COLO668 (cell line): ENCODE data around the gene FLT4.
A peak's percentile ranks its signal among the peaks of the same experiment; 100 is the strongest.
"Not testable (repeated sequence)": the region's sequence is repeated elsewhere in the genome, so short reads cannot be mapped to it uniquely, and the experiment has no call there.

Experiments
- DNase-seq: peaks from one replicate; lab custom pipeline; 2025; ENCODE audit not compliant: unreplicated experiment; lab: John Stamatoyannopoulos, UW

Gene FLT4

DNA sequence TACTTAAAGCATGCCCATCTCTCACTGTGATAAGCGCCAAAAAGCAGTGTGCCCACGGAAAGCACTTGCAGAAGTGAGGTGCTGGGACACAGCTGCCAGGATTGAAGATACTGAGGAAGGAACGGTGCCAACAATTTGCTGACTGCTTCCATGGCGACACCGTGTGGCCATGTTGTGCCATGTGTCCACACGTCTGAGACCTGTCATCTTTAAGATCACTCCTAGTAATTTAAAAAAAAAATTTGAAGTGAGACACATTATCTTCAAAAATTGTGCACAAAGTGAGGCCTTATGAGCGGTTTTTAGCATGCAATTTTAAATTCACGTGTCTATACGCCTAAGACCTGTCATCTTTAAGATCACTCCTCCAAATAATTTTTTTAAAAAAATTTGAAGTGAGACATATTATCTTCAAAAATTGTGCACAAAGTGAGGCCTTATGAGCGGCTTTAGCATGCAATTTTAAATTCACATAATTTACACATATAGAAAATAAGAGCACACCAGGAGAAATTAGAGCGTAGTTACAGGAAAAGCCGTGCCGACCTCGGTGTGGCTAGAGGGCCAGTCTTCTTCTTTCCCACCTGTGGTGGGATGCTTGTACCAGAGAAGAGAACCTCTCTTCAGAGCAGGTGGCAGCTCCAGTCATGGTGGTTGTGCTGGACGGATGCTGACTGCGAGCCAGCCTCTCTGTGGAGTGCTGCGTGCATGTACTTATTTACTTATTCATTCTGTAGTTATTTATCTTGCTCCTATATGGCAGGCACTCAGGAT is 21.4 kb upstream of the FLT4 start:
- DNase-seq: peak; percentile 52

GRCh38 chr5:180670157-180670556 is 20.8 kb upstream of the FLT4 start:
- no peak for DNase-seq

DNA sequence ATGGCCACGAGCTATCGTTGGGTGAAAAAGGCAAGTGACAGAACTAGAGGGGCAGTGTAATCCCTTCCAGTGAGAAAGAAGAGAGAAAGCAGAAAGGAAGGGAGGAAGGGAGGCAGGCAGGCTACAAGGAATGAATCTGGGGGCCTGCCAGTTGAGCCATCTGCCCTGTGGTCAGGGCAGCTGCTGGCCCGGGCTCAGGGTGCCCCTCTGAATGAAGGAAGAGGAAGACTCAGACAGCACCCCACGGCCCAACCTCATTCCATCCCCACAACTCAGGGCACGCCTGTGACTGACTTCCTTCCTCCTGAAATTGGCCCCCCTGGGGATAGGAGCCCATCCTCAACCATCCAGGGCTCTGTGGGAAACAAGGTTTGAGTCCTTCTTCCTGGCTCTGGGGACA is 20.3 kb upstream of the FLT4 start:
- DNase-seq: peak; percentile 21

GRCh38 chr5:180668835-180669596 is 19.6 kb upstream of the FLT4 start:
- DNase-seq: peak; percentile 32

- no peak for DNase-seq
Observed at GRCh38 chr5:180666812-180667211, 17.4 kb upstream of the FLT4 start.

DNA sequence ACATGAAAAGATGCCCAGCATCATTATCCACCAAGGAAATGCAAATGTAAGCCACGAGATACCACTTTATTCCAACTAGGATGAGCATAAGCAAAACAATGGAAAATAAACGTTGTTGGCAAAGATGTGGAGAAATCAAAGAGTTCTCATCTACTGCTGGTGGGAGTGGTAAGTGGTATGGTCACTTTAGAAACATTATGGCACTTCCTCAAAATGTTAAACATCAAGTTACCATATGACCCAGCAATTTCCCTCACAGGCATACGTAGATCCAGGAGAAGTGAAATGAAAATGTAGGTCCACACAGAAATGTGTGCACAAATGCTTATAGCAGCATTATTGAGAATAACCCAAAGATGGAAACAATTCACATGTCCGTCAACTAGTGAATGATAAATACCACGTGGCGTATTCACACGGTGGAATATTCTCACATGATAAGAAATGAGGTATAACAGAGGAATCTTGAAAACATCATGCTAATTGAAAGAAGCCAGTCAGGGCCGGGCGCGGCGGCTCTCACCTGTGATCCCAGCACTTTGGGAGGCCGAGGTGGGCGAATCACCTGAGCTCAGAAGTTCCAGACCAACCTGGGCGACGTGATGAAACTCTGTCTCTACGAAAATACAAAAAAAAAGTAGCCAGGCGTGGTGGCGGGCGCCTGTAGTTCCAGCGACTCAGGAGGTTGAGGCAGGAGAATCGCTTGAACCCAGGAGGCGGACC is 16.4 kb upstream of the FLT4 start:
- DNase-seq: no peak

DNA sequence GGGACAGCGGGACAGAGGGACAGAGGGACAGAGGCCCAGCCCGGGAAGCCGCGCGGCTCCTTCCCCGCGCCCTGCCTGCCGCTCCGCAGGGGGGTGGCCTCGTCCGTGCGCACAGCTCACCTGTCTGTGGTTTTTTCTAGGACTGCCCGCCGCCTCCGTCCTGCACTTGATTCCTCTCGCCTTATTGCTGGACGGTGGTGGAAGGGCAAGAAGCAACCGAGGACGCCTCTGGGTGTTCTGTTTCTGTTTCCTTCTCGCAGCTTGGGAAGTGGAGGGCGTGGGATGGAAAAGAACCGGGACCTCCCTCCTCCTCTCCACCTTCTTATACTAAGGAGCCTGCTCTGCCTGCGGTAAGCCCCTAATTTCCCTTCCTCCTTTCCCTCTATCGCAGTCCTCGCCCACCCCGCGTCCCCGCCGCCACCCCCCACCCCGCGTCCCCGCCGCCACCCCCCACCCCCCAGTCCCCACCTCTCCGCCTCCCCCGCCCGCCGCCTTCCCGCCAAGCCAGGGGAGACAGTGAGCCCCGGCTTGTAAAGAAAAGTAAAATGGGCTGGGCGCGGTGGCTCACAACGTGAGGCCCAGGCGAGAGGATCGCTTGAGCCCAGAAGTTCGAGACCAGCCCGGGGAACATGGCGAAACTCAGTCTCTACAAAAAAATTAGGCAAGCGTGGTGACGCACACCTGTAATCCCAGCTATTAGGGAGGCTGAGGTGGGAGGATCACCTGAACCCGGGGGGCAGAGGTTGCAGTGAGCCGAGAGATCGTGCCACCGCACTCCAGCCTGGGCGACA is 9.6 kb upstream of the FLT4 start:
- DNase-seq: no peak

GRCh38 chr5:180655243-180655642 is 5.8 kb upstream of the FLT4 start:
- DNase-seq: not testable (repeated sequence)

GRCh38 chr5:180652771-180653170 is 3.4 kb upstream of the FLT4 start:
- DNase-seq: no peak

- no peak for DNase-seq
Observed at GRCh38 chr5:180652346-180652745, 2.9 kb upstream of the FLT4 start.

- no peak for DNase-seq
Observed at GRCh38 chr5:180648658-180649296, 623 bp downstream of the FLT4 start.

DNA sequence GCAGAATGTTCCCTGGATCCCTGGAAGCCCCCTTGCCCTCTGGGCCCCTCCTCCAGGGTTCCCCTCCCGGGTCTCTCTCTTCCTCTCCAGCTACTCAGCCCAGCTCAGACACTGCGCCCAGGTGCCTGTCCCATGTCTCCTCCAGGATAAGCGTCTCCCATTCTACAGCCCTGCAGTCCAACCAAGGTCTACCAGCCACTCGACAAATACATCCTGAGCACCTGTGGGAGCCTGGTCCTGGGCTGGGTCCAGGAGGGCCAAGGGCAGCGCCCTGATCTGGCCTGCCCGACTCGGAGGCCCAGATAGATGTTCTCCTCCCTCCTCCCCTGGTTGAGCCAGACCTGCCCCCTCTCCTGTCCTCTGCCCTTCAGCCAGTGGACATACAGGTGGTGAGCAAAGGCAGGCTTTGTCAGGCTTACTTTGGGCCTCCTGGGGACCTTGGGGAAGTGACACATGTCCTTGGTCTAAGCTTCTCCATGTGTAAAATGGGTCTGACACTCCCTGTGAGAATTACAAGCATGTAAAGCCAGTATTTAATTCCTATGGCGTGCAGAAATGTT is 1.4 kb downstream of the FLT4 start:
- no peak for DNase-seq

- no peak for DNase-seq
Observed at GRCh38 chr5:180647465-180647864, 1.9 kb downstream of the FLT4 start.

DNA sequence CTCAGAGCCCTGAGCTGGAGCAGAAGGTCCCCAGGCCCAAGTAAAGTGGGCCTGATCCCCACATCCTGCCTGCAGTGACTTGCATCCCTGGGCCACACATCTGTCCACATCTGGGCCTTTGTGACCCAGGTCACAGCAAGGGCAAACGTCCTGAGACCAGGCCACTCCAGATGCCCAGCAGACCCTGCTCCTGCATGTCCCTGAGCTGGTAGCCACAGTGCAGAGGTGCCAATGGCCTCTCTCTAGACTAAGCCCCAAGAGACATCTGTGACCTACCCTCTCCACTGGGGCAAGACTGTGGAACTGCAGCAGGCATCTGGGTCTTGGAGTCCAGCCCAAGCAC is 2.5 kb downstream of the FLT4 start:
- DNase-seq: no peak

DNA sequence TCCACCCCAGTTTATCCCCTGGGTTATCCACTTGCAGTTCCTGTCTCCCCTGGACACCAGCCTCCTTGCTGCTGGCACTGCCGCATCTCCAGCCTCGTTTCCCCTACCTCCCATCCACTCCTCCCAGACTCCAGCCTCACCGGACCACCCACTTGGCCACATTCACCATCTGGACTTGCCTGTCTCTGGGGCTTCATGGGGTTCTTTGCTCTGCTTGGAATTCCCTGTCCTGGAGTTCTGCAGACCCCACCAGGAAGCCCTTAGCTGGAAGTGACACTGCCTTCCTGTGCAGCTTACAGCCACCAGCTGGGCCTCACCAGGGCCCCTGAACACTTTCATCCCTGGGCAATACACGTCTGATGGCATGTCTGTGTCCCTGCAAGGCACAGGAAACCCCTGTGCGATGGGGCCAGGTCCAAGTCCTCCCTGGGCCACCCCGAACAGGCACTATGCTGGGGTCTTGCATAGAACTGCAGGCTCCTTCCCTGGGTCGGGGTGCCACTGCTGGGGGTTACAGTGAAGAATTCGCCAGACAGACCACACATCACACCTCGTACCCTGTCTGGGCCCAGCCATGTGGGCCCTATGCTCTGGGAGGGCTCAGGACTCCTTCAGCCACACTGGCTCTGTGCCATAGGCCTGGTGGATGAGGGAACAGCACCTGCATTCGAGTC is 3.0 kb downstream of the FLT4 start:
- no peak for DNase-seq

DNA sequence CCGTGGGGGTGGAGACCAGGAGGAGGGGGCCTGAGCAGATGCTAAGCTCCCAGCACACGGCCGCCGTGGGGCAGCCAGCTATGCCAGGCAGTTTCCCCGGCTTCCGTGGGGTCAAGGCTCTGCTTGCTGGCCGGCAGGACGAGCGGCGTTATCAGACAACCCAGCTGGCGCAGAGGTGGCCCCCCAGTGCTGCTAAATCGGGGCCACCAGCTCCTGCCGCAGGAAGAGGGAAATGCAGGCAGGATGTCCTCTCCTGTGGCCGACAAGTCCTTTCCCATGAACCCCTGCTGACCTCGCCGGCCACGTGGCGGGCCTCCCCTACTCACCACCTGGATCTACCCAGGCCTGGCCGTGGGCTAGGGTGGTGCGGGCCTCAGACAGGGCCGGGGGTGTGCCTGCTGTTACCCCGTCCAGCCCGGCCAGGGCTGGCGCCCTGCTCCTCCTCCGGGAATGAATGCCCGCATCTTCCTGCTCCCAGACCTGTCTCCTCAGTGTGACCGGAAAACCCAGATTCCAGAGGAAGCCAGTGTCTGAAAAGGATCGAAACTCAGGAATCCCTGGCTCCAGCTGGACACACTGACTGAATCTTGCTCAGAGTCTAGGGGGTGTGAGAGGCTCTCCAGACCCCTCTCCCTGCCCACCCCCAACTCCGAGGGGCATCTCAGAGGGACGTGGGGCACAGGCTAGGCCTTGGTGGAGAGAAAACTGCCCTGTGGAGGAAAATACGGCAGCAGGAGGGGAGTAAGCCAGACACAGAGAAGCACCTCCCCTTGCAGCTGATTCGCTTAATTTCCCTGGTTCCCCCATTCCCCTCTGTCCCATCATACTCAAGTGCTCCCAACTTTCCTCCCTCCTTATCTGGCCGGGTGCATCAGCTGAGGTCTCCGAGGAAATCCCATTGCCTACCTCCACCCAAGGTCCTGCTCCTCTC is 3.9 kb downstream of the FLT4 start:
- no peak for DNase-seq

GRCh38 chr5:180644825-180645273 is 4.6 kb downstream of the FLT4 start:
- DNase-seq: no peak

DNA sequence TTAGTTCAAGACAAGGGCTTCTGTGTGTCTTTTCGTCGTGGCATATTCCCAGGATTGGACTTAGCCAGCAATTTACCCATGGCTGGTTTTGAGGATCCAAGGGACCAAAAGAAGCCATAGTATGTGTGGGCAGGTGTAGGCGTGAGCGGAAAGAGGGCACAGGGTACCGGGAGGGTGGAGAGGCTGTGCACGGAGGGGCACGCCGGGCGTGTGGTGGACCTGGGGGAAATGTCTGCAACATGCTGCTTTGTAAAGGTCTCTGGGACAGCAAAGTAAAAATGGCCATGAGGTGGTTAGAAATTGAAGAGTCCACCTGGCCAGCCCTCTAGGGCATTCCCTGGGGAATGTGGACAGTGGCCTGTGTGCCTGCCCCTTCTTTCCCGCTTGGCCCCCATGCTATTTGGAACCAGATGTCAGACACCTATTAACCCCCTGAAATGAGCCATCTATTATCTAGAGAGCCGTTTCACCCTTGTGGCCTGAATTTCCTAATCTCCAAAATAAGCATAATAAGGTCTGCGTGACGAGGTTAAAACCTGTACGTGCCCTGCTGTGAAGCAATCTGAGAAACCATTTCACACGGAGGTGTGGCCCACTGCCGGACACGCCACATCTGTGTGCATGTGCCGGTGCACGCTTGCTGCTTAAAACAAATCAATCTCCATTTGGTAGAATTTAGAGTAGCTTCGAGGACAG is 5.1 kb downstream of the FLT4 start:
- no peak for DNase-seq
